Panc1 (cell line): Measurements from ENCODE around the gene LPGAT1.

ENCODE experiments used
- TCF7L2 ChIP-seq: IDR thresholded peaks from 2 replicates; pipeline ENCODE4 v1.6.1; 2011; ENCODE audit warnings: mild to moderate bottlenecking, low read depth, low read length, inconsistent platforms
- TF ChIP-seq, protein P1 (sequence below), 2 experiments: IDR thresholded peaks; 2 replicates each; pipeline ENCODE4 v1.6.1; 2011 to 2012; ENCODE audit warnings: low read depth in 2 of 2, control low read depth in 1 of 2, low read length in 1 of 2, mild to moderate bottlenecking in 1 of 2, moderate library complexity in 1 of 2; ENCODE audit not compliant: insufficient read depth in 1 of 2

DNA sequence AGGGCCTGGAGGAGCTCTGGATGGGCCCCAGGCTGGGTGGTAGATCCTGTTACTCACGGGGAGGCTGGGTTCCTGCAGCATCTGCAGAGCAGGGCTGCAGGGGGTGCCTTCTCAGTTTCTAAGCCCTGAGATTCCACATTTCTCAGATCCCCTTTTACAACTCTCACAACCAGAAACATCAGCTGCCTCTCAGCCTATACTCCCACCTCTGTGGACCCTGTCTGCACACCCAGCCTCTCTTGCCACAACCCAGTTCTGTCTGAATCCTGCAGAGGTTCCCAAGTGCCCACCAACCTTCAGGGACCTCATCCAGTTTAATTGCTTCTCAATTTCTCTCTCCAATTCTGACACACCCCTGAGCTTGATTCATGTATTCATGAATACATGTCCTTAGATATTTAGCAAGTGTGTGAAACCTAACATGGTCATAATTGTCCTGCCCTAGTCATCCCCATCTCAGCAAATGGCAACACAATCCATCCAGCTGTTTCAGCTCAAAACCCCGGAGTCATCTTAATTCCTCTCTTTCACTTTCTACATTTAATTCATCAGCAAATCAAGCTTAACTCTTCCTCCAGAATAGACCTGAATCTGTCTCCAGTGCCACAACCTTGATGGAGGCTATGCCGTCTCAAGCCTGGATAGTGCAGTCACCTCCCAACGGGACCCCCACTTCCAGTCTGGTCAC, 98.1 kb downstream of the LPGAT1 start:
- TF ChIP-seq, protein P1, sequence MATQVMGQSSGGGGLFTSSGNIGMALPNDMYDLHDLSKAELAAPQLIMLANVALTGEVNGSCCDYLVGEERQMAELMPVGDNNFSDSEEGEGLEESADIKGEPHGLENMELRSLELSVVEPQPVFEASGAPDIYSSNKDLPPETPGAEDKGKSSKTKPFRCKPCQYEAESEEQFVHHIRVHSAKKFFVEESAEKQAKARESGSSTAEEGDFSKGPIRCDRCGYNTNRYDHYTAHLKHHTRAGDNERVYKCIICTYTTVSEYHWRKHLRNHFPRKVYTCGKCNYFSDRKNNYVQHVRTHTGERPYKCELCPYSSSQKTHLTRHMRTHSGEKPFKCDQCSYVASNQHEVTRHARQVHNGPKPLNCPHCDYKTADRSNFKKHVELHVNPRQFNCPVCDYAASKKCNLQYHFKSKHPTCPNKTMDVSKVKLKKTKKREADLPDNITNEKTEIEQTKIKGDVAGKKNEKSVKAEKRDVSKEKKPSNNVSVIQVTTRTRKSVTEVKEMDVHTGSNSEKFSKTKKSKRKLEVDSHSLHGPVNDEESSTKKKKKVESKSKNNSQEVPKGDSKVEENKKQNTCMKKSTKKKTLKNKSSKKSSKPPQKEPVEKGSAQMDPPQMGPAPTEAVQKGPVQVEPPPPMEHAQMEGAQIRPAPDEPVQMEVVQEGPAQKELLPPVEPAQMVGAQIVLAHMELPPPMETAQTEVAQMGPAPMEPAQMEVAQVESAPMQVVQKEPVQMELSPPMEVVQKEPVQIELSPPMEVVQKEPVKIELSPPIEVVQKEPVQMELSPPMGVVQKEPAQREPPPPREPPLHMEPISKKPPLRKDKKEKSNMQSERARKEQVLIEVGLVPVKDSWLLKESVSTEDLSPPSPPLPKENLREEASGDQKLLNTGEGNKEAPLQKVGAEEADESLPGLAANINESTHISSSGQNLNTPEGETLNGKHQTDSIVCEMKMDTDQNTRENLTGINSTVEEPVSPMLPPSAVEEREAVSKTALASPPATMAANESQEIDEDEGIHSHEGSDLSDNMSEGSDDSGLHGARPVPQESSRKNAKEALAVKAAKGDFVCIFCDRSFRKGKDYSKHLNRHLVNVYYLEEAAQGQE (IDR thresholded peaks at IDR 0.05; ENCODE audit: insufficient read depth in 1 of 2, low read depth in 2 of 2, low read length in 1 of 2) = no peak
- TF ChIP-seq TCF7L2 = no peak
